Measurements from ENCODE around the gene SESN1.

- TF ChIP-seq SP1 (IDR thresholded peaks at IDR 0.05) (no peak), PKNOX1 (IDR thresholded peaks at IDR 0.05) (no peak), FOXM1 (IDR thresholded peaks at IDR 0.05; ENCODE audit: borderline replicate concordance) (no peak), ZNF384 (IDR thresholded peaks at IDR 0.05) (no peak), NFRKB (IDR thresholded peaks at IDR 0.05) (no peak), L3MBTL2 (conservative IDR thresholded peaks at IDR 0.05) (no peak)
Measured at GRCh38 chr6:109029313-109029712, 65.3 kb downstream of the SESN1 start.

Measured in HEK293T (cell line).